ENCODE data around the gene GAS7.
"Not testable (repeated sequence)": the region's sequence is repeated elsewhere in the genome, so short reads cannot be mapped to it uniquely, and the experiment has no call there.

GAS7 gene

GRCh38 chr17:10072556-10073425 is 125.6 kb downstream of the GAS7 start:
- DNase-seq (ENCODE audit: low read depth in 2 of 2): no peak

- DNase-seq (ENCODE audit: low read depth in 2 of 2): no peak
These were observed 126.3 kb downstream of the GAS7 start for GRCh38 chr17:10072086-10072485.

GRCh38 chr17:10071141-10071540 is 127.3 kb downstream of the GAS7 start:
- DNase-seq (ENCODE audit: low read depth in 2 of 2): no peak

GRCh38 chr17:10070690-10071089 is 127.7 kb downstream of the GAS7 start:
- DNase-seq (ENCODE audit: low read depth in 2 of 2): no peak

GRCh38 chr17:10069301-10069700 is 129.1 kb downstream of the GAS7 start:
- DNase-seq (ENCODE audit: low read depth in 2 of 2): no peak

- DNase-seq (ENCODE audit: low read depth in 2 of 2): no peak
These were observed 130.8 kb downstream of the GAS7 start for GRCh38 chr17:10067446-10068143.

- DNase-seq (ENCODE audit: low read depth in 2 of 2): no peak
These were observed 133.9 kb downstream of the GAS7 start for GRCh38 chr17:10064536-10064935.

- no peak for DNase-seq (ENCODE audit: low read depth in 2 of 2)
These were observed 134.6 kb downstream of the GAS7 start for GRCh38 chr17:10063730-10064241.

- DNase-seq (ENCODE audit: low read depth in 2 of 2): no peak
These were observed 135.6 kb downstream of the GAS7 start for GRCh38 chr17:10062691-10063385.

- DNase-seq (ENCODE audit: low read depth in 2 of 2): no peak
These were observed 137.1 kb downstream of the GAS7 start for GRCh38 chr17:10061111-10061845.

- no peak for DNase-seq (ENCODE audit: low read depth in 2 of 2)
These were observed 137.9 kb downstream of the GAS7 start for GRCh38 chr17:10060526-10060925.

- DNase-seq (ENCODE audit: low read depth in 2 of 2): no peak
These were observed 138.7 kb downstream of the GAS7 start for GRCh38 chr17:10059684-10060211.

- DNase-seq (ENCODE audit: low read depth in 2 of 2): no peak
These were observed 139.3 kb downstream of the GAS7 start for GRCh38 chr17:10058921-10059683.

GRCh38 chr17:10057466-10057865 is 140.9 kb downstream of the GAS7 start:
- DNase-seq (ENCODE audit: low read depth in 2 of 2): not testable (repeated sequence)

- no peak for DNase-seq (ENCODE audit: low read depth in 2 of 2)
These were observed 143.0 kb downstream of the GAS7 start for GRCh38 chr17:10055262-10055975.

GRCh38 chr17:10053782-10054540 is 144.4 kb downstream of the GAS7 start:
- no peak for DNase-seq (ENCODE audit: low read depth in 2 of 2)

- no peak for DNase-seq (ENCODE audit: low read depth in 2 of 2)
These were observed 146.1 kb downstream of the GAS7 start for GRCh38 chr17:10052106-10052813.

GRCh38 chr17:10051112-10051511 is 147.3 kb downstream of the GAS7 start:
- no peak for DNase-seq (ENCODE audit: low read depth in 2 of 2)
